Measurements from ENCODE around the gene SOD3.

DNA sequence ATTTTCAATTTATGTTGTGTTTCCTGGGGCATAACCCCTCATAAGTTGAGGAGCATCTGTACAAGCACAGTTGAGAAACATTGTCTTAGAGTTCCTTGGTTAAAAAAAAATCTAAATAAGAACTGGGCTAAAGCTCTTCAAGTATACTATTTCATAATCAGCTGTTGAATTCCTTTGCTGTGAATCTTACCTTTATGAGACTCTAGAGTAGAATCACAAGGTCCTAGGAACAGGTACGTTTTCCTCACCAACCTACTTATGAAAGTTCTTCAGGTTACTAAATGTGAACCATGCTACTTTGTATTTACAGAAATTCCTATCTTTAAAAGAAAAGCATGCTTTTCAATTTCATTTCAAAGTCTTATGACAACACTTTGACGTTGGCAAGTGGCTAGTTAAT, 20.9 kb upstream of the SOD3 start:
- no peak for TF ChIP-seq ZNF133 (tag by site-specific recombination; IDR thresholded peaks at IDR 0.05)
- TF ChIP-seq, protein P1, sequence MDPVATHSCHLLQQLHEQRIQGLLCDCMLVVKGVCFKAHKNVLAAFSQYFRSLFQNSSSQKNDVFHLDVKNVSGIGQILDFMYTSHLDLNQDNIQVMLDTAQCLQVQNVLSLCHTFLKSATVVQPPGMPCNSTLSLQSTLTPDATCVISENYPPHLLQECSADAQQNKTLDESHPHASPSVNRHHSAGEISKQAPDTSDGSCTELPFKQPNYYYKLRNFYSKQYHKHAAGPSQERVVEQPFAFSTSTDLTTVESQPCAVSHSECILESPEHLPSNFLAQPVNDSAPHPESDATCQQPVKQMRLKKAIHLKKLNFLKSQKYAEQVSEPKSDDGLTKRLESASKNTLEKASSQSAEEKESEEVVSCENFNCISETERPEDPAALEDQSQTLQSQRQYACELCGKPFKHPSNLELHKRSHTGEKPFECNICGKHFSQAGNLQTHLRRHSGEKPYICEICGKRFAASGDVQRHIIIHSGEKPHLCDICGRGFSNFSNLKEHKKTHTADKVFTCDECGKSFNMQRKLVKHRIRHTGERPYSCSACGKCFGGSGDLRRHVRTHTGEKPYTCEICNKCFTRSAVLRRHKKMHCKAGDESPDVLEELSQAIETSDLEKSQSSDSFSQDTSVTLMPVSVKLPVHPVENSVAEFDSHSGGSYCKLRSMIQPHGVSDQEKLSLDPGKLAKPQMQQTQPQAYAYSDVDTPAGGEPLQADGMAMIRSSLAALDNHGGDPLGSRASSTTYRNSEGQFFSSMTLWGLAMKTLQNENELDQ (tag by site-specific recombination; IDR thresholded peaks at IDR 0.05; ENCODE audit: low read depth): no peak
- TF ChIP-seq, protein P2, sequence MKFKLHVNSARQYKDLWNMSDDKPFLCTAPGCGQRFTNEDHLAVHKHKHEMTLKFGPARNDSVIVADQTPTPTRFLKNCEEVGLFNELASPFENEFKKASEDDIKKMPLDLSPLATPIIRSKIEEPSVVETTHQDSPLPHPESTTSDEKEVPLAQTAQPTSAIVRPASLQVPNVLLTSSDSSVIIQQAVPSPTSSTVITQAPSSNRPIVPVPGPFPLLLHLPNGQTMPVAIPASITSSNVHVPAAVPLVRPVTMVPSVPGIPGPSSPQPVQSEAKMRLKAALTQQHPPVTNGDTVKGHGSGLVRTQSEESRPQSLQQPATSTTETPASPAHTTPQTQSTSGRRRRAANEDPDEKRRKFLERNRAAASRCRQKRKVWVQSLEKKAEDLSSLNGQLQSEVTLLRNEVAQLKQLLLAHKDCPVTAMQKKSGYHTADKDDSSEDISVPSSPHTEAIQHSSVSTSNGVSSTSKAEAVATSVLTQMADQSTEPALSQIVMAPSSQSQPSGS (tag by site-specific recombination; IDR thresholded peaks at IDR 0.05; ENCODE audit: low read depth): no peak
- TF ChIP-seq, protein P3, sequence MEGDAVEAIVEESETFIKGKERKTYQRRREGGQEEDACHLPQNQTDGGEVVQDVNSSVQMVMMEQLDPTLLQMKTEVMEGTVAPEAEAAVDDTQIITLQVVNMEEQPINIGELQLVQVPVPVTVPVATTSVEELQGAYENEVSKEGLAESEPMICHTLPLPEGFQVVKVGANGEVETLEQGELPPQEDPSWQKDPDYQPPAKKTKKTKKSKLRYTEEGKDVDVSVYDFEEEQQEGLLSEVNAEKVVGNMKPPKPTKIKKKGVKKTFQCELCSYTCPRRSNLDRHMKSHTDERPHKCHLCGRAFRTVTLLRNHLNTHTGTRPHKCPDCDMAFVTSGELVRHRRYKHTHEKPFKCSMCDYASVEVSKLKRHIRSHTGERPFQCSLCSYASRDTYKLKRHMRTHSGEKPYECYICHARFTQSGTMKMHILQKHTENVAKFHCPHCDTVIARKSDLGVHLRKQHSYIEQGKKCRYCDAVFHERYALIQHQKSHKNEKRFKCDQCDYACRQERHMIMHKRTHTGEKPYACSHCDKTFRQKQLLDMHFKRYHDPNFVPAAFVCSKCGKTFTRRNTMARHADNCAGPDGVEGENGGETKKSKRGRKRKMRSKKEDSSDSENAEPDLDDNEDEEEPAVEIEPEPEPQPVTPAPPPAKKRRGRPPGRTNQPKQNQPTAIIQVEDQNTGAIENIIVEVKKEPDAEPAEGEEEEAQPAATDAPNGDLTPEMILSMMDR (tag by site-specific recombination; IDR thresholded peaks at IDR 0.05): no peak
- TF ChIP-seq TCF7L2 (IDR thresholded peaks at IDR 0.05; ENCODE audit: borderline replicate concordance, low read depth, low read length): no peak
- no peak for TF ChIP-seq MYNN (tag by site-specific recombination; IDR thresholded peaks at IDR 0.05; ENCODE audit: borderline replicate concordance)

Measured in HEK293 (cell line).